SIG-M5 treated with dmso at 0.1 percent for 504 hours (cell line): Measurements from ENCODE around the gene PHF1.

Source experiments
- DNase-seq: peaks from one replicate; lab custom pipeline; 2025; ENCODE audit not compliant: unreplicated experiment; lab: John Stamatoyannopoulos, UW

The PHF1 gene

DNA sequence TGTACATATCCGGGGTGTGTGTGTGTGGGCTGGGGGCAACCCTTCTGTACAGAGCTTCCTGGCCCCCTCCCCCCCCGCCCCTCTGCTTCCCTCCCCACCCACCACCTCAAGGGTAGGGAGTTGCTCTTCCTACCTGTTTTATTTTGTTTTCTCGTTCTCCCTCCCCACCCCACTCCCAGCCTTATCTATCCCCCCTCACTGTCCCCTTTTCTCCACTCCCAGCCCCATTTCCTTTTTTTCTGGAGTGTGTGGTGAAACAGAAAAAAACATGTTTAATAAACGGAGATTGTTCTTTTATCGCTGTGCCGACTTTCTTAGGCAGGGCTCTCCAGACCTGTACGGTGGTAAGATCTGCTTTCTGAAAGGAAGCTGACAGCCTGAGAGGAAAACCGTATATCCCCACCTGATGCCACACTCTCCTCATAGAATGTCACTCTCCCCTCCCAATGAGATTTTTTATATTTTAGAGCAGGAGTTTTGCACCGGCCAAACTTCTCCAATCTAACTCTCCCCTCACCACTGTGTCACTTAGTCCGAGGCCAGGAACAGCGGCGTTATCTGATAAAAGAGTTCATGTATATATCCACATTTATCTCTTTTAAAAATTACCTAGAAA is 42.7 kb downstream of the PHF1 start:
- no peak for DNase-seq

DNA sequence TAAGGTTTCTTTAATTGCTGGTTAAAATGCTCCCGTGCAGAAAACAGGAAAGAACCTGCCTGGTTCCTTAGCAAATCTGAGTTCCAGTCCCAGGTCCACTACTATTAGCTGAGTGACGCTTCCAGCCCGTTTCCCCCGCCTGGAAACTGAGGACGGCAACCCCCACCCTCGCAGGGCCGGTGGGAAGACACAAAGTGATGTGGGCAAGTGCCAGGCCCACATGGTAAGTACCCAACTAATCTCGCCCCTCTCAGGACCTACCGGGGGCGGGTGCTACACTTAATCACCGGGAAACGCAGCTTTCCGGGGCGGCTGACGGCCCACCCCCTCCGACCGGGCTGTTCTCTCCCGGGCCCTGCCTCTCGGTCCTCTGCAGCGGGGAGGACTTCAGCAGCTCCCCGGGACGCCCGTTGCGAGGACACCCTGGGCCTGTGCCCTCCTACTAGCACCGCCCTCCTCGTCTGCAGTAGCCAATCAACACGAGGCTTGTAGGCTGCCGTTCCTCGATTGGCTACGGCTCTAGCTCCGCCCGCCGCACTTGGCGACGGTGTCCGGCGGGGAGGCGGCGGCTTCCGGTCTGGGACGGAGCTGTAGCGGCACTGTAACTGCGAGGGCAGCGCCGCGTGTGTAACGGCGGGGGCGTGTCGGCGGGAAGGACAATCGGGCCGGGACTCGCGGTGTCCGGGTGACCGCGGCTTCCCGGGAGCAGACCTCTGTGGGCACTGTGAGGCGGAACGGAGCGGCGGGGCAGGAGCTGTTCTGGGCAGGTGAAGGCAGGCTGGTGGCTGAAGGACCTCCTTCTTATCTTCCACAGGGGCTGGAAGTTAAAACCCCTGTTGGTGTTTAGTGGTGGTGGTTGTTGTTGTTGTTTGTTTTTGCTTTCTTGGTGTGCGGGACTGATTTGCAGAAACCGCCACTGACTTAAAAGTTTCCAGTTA is 43.5 kb downstream of the PHF1 start, which contains the start of gene ZBTB9:
Gene ZBTB9, plus strand, starts transcription at position 568 of the 938 bp plus-strand sequence. CDS start 525 bp downstream, outside the sequence.
- DNase-seq: peak; percentile 93

DNA sequence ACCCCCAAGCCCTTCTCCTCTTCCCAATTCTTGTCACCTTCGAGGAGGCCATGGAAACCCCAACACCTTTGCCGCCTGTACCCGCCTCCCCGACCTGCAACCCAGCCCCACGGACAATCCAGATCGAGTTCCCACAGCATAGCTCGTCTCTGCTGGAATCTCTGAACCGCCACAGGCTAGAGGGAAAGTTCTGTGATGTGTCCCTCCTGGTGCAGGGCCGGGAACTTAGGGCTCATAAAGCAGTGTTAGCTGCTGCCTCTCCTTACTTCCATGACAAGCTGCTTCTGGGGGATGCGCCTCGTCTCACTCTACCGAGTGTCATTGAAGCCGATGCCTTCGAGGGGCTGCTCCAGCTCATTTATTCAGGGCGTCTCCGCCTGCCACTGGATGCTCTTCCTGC is 44.2 kb downstream of the PHF1 start:
- DNase-seq: no peak

DNA sequence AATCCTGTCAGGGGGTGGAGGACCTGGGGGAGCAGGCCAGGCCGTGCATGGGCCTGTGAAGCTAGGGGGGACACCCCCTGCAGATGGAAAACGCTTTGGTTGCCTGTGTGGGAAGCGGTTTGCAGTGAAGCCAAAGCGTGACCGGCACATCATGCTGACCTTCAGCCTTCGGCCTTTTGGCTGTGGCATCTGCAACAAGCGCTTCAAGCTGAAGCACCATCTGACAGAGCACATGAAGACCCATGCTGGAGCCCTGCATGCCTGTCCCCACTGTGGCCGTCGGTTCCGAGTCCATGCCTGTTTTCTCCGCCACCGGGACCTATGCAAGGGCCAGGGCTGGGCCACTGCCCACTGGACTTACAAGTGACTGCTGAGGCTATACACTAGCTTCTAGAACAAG is 45.3 kb downstream of the PHF1 start:
- no peak for DNase-seq

DNA sequence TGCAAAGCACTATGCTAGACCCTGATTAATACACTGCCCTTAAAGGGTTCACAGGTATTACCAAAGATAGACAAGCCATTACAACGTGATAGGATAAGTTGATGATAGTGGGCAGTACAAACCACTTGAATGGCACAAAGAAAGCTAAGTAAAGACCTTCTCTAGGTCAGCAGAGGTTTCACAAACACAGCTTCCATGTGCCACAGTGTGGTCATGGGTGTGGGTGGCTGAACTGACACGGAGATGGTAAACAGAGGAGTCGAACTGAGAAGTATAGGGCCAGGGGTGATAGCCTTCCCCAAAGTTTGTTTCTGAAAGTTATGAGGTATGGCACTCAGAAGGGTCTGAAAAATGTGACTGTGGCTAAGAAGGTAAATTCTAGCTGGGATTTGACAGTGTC is 47.9 kb downstream of the PHF1 start:
- no peak for DNase-seq

DNA sequence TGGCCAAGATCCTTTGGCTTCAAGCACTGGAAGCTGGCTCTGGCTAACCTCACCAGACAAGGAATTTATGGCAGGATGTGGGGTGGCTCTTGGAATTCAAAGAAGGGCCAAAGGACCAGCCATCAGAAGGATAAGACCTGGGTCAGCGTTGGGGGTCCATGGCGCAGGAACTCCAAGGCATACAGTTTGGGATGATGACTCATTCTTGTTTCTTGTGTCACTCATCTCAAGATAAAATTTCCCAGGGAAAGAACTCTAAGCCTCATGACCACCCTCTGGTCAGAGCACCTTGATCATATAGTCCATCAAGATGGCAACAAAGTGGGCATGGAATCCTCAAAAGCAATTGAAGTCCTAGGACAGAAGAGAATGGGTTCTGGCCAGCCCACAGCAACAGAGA is 48.4 kb downstream of the PHF1 start:
- DNase-seq: no peak
